HFFc6 (cell line): Measurements from ENCODE around the gene MRGPRG. TPM values are rescaled to one million over a fixed set of nuclear protein-coding genes. Genes with fewer than 3 reads are reported as not detected.

Source experiments
- DNase-seq: peaks from one replicate; pipeline ENCODE4 v3.0.0-alpha.2; 2018
- H3K27ac Mint-ChIP-seq: 2 replicates; pipeline ENCODE4 v1.8.0; 2020; ENCODE audit warnings: mild to moderate bottlenecking, mixed read lengths
- H3K27me3 Mint-ChIP-seq: 2 replicates; pipeline ENCODE4 v1.8.0; 2021; ENCODE audit warnings: mild to moderate bottlenecking, moderate library complexity, mixed read lengths; ENCODE audit not compliant: insufficient read depth
- H3K36me3 Mint-ChIP-seq: 2 replicates; pipeline ENCODE4 v1.8.0; 2021; ENCODE audit warnings: low read depth, mixed read lengths
- H3K4me1 Mint-ChIP-seq: 2 replicates; pipeline ENCODE4 v1.8.0; 2020; ENCODE audit warnings: low read depth, mixed read lengths
- H3K4me3 Mint-ChIP-seq: 2 replicates; pipeline ENCODE4 v1.8.0; 2020; ENCODE audit warnings: mild to moderate bottlenecking, moderate library complexity, mixed read lengths
- H3K9me3 Mint-ChIP-seq: 2 replicates; pipeline ENCODE4 v1.8.0; 2020; ENCODE audit warnings: mild to moderate bottlenecking, mixed read lengths
- total RNA-seq, 6 experiments: library from RNA; stranded (reverse); fragmentation: NEBNext Ultra II Directional; extraction: Animal tissue kit (Norgen Biotek cat#: 25700); gene quantifications; 2 replicates in 1 of 6; 3 replicates in 5 of 6; pipeline ENCODE4 v1.2.3, GENCODE V29; 2021
- TF ChIP-seq, protein P1 (sequence below): fragments of 200-600 bp; sonication (generic); IDR thresholded peaks from 2 replicates; pipeline ENCODE4 v1.5.0; 2021; ENCODE audit warnings: antibody characterized with exemption, mild to moderate bottlenecking

The MRGPRG gene
- total RNA-seq, 6 experiments from 2014 or later = not detected

DNA sequence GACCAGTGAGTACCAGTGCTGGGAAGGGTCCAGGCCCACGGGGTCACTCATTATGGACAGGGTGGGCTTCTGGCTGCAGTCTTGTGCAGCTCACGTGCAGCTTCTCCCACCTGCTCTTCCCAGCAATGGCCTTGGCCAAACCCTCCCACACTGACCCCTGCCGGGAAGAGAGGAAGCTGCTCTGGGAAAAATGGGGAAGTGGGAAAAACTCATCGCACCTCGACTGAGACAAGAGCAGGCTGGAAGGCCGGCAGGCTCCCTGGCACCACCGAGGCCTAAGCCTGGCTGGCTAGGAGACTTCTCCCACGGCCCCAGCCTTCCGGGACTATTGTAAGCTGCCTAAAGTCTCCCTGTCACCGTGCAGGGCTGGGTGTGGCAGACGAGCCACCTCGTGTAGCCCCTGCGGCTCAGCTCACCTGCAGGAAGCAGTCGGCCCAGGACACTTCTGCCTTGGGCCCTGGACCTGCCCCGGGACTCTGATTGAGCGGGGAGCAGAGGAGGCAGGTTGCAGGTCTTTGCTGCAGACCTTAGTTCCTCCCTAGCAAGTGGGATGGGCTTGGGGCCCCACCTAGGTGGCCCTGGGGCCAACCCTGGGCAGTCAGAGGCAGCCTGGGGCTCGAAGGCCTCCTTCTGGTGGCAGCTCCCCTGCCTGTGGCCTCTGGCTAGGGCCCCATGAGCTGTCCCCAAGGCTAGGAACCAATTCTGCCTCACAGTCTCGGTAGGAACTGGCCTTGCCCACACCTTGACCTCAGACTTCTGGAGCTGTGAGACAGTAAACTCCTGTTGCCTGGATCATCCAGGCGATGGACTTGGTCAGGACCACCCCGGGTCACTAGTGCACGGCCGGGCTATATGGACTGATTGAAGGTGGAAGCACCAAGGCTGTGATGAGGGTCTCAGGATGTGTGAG lies 23.1 kb downstream of the MRGPRG start:
- Mint-ChIP-seq H3K4me3 (no peak overlapping the region), H3K27ac (no peak overlapping the region), H3K4me1 (no peaks in the 10 kb centered on the region), H3K36me3 (no peaks in the 10 kb centered on the region), H3K27me3 (peaks cover 26% of the 10 kb centered on the region), H3K9me3 (no peaks in the 10 kb centered on the region)
- DNase-seq = no peak
- TF ChIP-seq, protein P1, sequence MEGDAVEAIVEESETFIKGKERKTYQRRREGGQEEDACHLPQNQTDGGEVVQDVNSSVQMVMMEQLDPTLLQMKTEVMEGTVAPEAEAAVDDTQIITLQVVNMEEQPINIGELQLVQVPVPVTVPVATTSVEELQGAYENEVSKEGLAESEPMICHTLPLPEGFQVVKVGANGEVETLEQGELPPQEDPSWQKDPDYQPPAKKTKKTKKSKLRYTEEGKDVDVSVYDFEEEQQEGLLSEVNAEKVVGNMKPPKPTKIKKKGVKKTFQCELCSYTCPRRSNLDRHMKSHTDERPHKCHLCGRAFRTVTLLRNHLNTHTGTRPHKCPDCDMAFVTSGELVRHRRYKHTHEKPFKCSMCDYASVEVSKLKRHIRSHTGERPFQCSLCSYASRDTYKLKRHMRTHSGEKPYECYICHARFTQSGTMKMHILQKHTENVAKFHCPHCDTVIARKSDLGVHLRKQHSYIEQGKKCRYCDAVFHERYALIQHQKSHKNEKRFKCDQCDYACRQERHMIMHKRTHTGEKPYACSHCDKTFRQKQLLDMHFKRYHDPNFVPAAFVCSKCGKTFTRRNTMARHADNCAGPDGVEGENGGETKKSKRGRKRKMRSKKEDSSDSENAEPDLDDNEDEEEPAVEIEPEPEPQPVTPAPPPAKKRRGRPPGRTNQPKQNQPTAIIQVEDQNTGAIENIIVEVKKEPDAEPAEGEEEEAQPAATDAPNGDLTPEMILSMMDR = peak; percentile 70

DNA sequence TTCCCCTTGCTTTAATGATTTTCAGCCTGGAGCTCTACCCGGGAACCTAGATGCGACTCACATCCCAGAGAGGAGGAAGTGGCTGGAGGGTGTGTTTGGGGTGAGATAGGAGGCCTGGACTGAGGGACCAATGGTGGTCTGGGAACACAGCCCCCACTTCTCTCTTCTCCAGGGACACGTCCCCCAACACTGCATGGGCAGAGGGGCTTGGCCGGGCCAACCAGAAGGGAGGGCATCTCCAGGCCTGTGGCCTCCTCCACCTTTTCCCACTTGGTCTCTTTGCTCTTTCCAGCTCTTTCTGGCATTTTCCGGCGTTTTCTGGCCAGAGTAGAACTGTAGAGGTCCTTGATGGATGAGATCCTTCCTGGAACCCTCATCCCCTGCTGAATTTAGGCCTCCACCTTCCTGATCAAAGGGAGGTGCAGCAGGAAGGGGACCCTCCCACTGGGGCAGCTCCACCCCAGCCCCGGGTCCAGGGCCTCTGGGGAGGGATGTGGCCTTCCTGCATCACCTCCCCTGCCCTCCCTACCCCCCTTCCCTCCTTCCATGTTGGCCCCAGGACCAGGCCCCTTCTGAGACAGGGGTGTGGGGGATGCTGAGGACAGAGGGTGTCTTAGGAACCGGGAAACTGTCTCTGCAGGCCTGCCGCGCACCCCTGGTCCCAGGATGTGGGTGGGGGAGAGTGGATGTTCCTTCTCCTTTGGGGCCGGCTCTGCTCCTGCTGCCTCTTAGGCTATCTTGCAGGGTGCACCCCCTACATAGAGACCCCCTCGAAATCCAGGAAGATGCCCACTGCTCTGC lies 24.4 kb downstream of the MRGPRG start:
- no peak overlapping the region for H3K27ac Mint-ChIP-seq
- no peaks in the 10 kb centered on the region for H3K9me3 Mint-ChIP-seq
- no peaks in the 10 kb centered on the region; the same call in 1 of the 2 replicates for H3K36me3 Mint-ChIP-seq
- TF ChIP-seq, protein P1 = no peak
- no peak for DNase-seq
- no peaks in the 10 kb centered on the region for H3K4me1 Mint-ChIP-seq
- H3K27me3 Mint-ChIP-seq = peaks cover 23% of the 10 kb centered on the region
- H3K4me3 Mint-ChIP-seq = no peak overlapping the region

DNA sequence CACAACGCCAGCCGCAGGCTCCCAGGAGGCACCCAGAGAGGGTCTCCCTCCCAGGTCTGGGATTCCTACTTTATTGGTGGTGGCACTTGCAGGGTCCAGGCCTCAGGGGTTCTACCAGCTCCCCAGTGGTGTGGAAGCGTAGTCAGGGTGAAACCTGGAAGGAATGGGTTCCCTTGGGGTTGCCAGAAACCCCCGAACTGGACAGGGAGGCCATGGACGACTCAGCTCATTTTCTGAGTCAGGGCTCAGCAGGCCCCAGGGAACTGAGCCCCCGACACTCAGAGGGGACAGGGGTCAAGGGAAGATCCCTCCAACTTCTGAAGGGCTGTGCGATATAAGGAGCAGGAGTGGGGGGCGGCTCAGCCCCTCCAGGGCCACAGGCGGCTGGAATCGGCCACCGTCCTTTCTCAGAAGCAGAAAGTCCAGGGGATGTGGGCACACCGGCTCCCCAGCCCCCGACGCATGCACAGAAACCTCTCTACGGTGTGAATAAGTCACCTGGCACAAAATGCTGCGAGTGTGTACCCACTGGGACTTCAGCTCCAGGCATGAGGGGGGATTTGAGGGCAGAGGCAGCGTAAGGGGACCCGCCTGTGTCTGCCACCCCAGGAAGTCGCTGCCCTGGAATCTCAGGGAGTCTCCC lies 25.1 kb downstream of the MRGPRG start:
- DNase-seq = no peak
- no peak overlapping the region for H3K4me3 Mint-ChIP-seq
- peaks cover 23% of the 10 kb centered on the region for H3K27me3 Mint-ChIP-seq
- no peak overlapping the region for H3K27ac Mint-ChIP-seq
- no peaks in the 10 kb centered on the region; the same call in 1 of the 2 replicates for H3K36me3 Mint-ChIP-seq
- no peaks in the 10 kb centered on the region for H3K9me3 Mint-ChIP-seq
- TF ChIP-seq, protein P1 = no peak
- no peaks in the 10 kb centered on the region for H3K4me1 Mint-ChIP-seq

DNA sequence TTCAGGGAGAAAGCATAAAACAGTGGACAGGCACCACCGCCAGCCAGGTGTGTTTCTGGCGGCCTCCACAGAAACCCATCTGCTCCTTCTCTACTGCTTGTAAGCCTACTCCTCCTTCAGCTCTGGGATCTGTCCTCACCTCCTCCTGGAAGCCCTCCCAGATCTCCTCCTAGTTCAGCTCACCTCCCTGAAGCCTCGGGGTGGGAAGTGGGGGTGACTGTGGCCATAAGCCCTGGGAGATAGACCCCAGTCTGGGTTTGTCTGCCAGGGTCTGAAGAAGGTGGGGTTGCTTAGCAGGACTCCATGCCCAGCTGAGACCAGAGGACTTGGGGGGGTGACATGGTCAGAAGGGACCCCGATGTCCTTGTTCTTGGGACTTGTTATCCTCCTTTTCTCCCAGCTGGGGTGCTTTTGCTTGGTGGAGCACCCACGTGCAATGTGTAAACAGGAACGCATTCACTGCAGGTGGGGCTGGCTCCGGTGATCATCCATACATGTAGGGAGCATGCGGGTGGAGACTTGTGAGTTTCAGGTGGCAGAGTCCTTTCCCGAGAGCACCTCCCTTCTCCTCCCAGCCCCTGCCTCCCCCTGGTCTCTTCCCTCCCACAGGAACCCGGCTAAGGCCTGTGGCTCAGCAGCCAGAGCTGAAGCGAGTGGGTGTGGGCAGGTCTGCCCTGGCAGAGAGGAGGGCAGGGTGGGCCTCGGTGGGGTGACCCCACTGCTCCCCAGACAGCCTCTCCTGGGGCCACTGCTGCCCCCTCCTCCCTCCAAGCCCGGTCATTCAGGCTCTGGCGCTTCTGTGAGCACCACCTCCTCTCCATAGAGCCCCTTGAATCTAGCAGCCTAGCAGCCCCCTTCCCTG lies 25.9 kb downstream of the MRGPRG start:
- Mint-ChIP-seq H3K4me3 (no peak overlapping the region), H3K9me3 (no peaks in the 10 kb centered on the region), H3K27me3 (peaks cover 25% of the 10 kb centered on the region), H3K36me3 (no peaks in the 10 kb centered on the region; the same call in 1 of the 2 replicates), H3K27ac (no peak overlapping the region), H3K4me1 (no peaks in the 10 kb centered on the region)
- no peak for DNase-seq
- TF ChIP-seq, protein P1 = no peak
